SKM-1 (cell line): ENCODE results near the gene PKN2.
"Not testable (repeated sequence)": the region's sequence is repeated elsewhere in the genome, so short reads cannot be mapped to it uniquely, and the experiment has no call there.

Experiments
- DNase-seq: peaks from one replicate; lab custom pipeline; 2025; ENCODE audit not compliant: unreplicated experiment; lab: John Stamatoyannopoulos, UW

Gene PKN2

GRCh38 chr1:88784551-88784950 is 100.5 kb downstream of the PKN2 start:
- no peak for DNase-seq

- no peak for DNase-seq
These were observed 103.2 kb downstream of the PKN2 start for GRCh38 chr1:88787023-88787903.

GRCh38 chr1:88791192-88791591 is 107.1 kb downstream of the PKN2 start:
- no peak for DNase-seq

GRCh38 chr1:88799491-88799890 is 115.4 kb downstream of the PKN2 start:
- no peak for DNase-seq

- DNase-seq = no peak
These were observed 116.4 kb downstream of the PKN2 start for GRCh38 chr1:88800382-88801051.

GRCh38 chr1:88801575-88802208 is 117.6 kb downstream of the PKN2 start:
- peak; percentile 78 for DNase-seq

GRCh38 chr1:88802404-88802803 is 118.3 kb downstream of the PKN2 start:
- no peak for DNase-seq

GRCh38 chr1:88802950-88803349 is 118.9 kb downstream of the PKN2 start:
- DNase-seq = no peak

- DNase-seq = no peak
These were observed 119.4 kb downstream of the PKN2 start for GRCh38 chr1:88803444-88803843.

GRCh38 chr1:88812366-88812765 is 128.3 kb downstream of the PKN2 start:
- no peak for DNase-seq

GRCh38 chr1:88813471-88813870 is 129.4 kb downstream of the PKN2 start:
- DNase-seq = no peak

GRCh38 chr1:88819642-88820041 is 135.6 kb downstream of the PKN2 start:
- not testable (repeated sequence) for DNase-seq

GRCh38 chr1:88825721-88826120 is 141.6 kb downstream of the PKN2 start:
- DNase-seq = no peak

GRCh38 chr1:88847643-88848042 is 163.6 kb downstream of the PKN2 start:
- no peak for DNase-seq

- DNase-seq = no peak
These were observed 167.4 kb downstream of the PKN2 start for GRCh38 chr1:88851303-88852063.

GRCh38 chr1:88867743-88868521 is 183.9 kb downstream of the PKN2 start:
- no peak for DNase-seq

- DNase-seq = not testable (repeated sequence)
These were observed 185.6 kb downstream of the PKN2 start for GRCh38 chr1:88869644-88870043.

GRCh38 chr1:88873737-88874349 is 189.8 kb downstream of the PKN2 start:
- DNase-seq = peak; percentile 58

GRCh38 chr1:88875595-88875994 is 191.5 kb downstream of the PKN2 start:
- no peak for DNase-seq
